Activated naive CD8-positive, alpha-beta T cell treated with anti-CD3 and anti-CD28 coated beads, Interleukin-2, amount 10 ng/mL, durations not matched to agents 7 days and 5 days (primary cell): ENCODE data around the gene TIAM1. TPM values are rescaled to one million over a fixed set of nuclear protein-coding genes. Genes with fewer than 3 reads are reported as not detected.

Source experiments
- ATAC-seq: fragments of 150-1000 bp; cut with Tn5 transposase; one replicate; pipeline ENCODE4 v1.10.0; 2021; ENCODE audit warnings: low read depth, moderate library complexity
- POLR2A ChIA-PET: fragments of 350-600 bp; sonication (Branson Sonifier 250); formaldehyde crosslinking; loops from one replicate; lab custom pipeline; 2021; ENCODE audit warnings: antibody characterized with exemption; lab: Charles Lee
- DNase-seq: peaks from one replicate; pipeline ENCODE4 v3.0.0; 2021
- H3K27ac Mint-ChIP-seq: one replicate; pipeline ENCODE4 v1.8.0; 2022; ENCODE audit warnings: mild to moderate bottlenecking, mixed read lengths
- H3K27me3 Mint-ChIP-seq: one replicate; pipeline ENCODE4 v1.8.0; 2022; ENCODE audit warnings: mild to moderate bottlenecking, moderate library complexity, mixed read lengths
- H3K36me3 Mint-ChIP-seq: one replicate; pipeline ENCODE4 v1.8.0; 2021; ENCODE audit warnings: mild to moderate bottlenecking, mixed read lengths
- H3K4me1 Mint-ChIP-seq: one replicate; pipeline ENCODE4 v1.8.0; 2021; ENCODE audit warnings: mixed read lengths
- H3K4me3 Mint-ChIP-seq: one replicate; pipeline ENCODE4 v1.8.0; 2022; ENCODE audit warnings: mild to moderate bottlenecking, moderate library complexity, mixed read lengths
- H3K9me3 Mint-ChIP-seq: one replicate; pipeline ENCODE4 v1.8.0; 2021; ENCODE audit warnings: mixed read lengths
- total RNA-seq, 2 experiments: library from RNA; stranded (reverse); gene quantifications; one replicate each; pipeline ENCODE4 v1.2.3, GENCODE V29; 2021

Gene TIAM1
- total RNA-seq, 2 experiments from 2014 or later = 21.8 to 23.7 TPM

DNA sequence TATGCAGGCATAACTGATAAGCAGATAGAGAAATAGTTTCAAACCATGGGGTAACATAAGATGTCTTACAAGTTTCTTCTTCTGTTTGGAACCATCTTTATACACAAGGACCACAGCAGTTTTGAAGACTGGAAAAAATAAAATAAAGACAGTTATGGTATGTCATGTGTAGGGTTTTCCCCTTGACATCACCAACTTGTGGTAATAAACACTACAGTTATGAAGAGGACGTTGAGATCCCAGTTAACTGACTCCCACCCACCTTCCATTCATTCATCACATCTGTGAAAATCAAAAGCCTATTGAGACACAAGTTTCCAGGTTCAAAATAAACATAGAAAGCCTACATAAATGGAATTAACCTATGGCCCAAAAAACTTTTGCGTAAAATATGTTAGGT, 213.2 kb downstream of the TIAM1 start:
- POLR2A ChIA-PET = no interaction called here
- no peak overlapping the region for H3K27ac Mint-ChIP-seq
- peaks cover 48% of the 10 kb centered on the region for H3K36me3 Mint-ChIP-seq
- peaks cover 39% of the 10 kb centered on the region for H3K4me1 Mint-ChIP-seq
- no peak overlapping the region for H3K4me3 Mint-ChIP-seq
- H3K9me3 Mint-ChIP-seq = peaks cover 2% of the 10 kb centered on the region
- DNase-seq (no peak), ATAC-seq (no peak)
- peaks cover 20% of the 10 kb centered on the region for H3K27me3 Mint-ChIP-seq

DNA sequence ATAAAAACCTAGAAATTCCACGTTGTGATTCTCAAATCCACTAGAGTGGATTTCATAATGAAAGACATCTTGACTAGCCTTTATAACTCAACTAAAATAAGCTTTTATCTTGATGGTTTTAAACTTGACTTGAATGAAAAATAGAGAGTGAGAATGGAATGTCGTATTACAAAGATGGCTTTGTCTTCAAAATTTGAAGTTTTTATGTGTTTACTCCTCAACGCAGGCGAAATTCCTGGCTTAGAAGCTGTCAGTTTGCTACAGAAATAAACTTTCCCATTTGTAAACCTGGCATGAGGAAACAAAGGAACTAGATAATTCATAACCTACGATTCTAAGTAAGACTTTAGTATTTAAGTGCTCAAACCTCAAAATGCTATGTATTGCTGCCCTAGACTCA, 215.8 kb downstream of the TIAM1 start:
- peaks cover 27% of the 10 kb centered on the region for H3K4me1 Mint-ChIP-seq
- ATAC-seq = no peak

DNA sequence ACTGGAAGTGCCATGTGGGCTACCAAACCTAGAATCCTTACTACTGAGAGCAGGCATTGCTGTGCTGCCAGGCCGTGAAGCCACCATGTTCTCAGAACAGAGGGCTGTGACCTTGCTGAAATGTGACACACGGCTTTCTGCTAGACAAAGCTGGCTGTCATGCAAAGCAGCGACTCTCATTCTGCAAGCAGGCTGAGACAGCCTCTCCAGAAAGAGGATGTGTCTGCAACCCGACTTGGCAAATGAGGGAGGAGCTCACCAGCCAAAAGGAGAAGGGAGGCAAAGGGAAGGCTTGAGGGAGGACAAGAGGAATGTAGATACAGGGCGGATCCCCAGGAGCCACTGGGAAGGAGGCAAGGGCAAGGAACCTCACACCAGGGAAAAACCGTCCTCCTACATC, 220.1 kb downstream of the TIAM1 start:
- POLR2A ChIA-PET = interaction anchor here (1.0 kb wide), 1 partner anchor 9 kb away, joined by 3 read pairs; no protein-coding TSS in a partner anchor
- Mint-ChIP-seq H3K4me1 (no peaks in the 10 kb centered on the region), H3K36me3 (peaks cover 28% of the 10 kb centered on the region), H3K27me3 (no peaks in the 10 kb centered on the region), H3K9me3 (no peaks in the 10 kb centered on the region), H3K4me3 (no peak overlapping the region), H3K27ac (no peak overlapping the region)
- ATAC-seq = no peak
- DNase-seq = no peak

More for the DNA sequence above, 215.8 kb downstream of the TIAM1 start:
- H3K27ac Mint-ChIP-seq = no peak overlapping the region
- H3K27me3 Mint-ChIP-seq = peaks cover 16% of the 10 kb centered on the region
- no peak for DNase-seq
- peaks cover 41% of the 10 kb centered on the region for H3K36me3 Mint-ChIP-seq
- H3K9me3 Mint-ChIP-seq = peaks cover 2% of the 10 kb centered on the region
- POLR2A ChIA-PET = no interaction called here
- H3K4me3 Mint-ChIP-seq = no peak overlapping the region

DNA sequence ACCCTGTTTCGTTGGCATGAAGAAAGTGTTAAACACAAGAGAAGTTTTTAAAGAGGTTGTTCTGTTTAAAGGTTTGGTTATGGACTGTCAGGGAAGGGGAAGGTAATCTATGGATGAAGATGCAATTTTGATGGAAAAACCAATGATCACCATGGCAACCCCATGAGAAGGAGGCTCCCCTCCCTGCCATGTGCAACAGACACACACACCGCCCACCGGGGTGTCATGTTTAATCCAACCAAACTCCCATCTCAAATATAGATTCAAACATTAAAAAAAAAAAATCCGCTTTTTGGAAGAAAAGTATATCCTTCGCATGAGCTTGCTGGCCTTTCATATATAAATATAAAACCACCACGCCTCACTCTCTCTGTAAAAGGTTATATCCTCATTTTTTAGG, 224.9 kb downstream of the TIAM1 start:
- ATAC-seq (no peak), DNase-seq (no peak)
- no peak overlapping the region for H3K27ac Mint-ChIP-seq
- H3K4me3 Mint-ChIP-seq = no peak overlapping the region
- POLR2A ChIA-PET = no interaction called here
- peaks cover 20% of the 10 kb centered on the region for H3K36me3 Mint-ChIP-seq
- no peaks in the 10 kb centered on the region for H3K9me3 Mint-ChIP-seq
- H3K4me1 Mint-ChIP-seq = no peaks in the 10 kb centered on the region
- no peaks in the 10 kb centered on the region for H3K27me3 Mint-ChIP-seq

DNA sequence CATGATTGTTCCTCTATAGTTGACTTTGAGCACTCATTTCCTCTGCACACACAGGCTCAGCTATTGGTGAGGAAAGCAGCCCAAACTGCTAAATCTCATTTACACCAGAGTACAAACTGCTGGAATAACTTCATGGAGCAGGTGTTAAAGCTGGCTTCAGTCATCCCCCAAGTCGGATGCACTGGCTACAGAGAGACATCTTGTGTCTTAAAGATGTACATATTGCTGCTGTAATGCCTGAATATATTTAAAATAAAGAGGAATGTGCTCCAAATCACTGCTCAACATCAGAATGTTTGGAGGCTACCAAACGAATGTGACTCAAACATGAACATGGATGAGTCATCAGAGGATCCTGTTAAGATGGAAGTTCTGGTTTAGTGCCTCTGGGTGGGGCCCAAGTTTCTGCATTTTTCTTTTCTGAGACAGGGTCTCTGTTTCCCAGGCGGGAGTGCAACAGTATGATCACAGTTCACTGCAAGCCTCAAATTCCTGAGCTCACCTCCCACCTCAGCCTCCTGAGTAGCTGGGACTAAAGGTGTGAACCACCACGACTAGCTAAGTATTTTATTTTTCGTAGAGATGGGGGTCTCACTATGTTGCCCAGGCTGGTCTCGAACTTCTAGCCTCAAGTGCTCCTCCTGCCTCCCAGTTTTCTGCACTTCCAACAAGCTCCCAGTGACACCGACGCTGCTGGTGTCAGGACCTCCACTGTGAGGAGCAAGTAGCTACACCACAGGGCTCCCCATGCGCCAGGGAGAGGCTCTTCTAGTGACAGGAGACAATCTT, 226.7 kb downstream of the TIAM1 start:
- POLR2A ChIA-PET = no interaction called here
- no peak overlapping the region for H3K4me3 Mint-ChIP-seq

DNA sequence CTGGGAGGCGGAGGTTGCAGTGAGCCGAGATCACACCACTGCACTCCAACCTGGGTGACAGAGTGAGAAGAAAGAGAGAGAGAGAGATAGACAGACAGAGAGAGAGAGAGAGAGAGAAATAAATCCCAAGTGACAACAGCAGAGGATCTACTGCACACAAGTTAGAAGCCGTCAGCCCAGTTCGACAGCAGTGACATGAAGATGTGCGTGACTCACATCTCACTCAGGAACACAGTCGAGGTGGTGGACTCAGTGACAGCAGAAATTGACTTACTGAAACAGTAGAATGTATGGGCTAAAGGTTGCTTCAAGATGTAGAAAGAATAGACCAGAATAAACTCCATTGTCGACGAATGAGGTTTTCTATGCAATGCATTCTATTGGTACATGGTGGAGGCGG, 228.8 kb downstream of the TIAM1 start:
- POLR2A ChIA-PET = no interaction called here
- no peak overlapping the region for H3K4me3 Mint-ChIP-seq
- DNase-seq = no peak
- no peaks in the 10 kb centered on the region for H3K9me3 Mint-ChIP-seq
- H3K4me1 Mint-ChIP-seq = no peaks in the 10 kb centered on the region
- no peak overlapping the region for H3K27ac Mint-ChIP-seq
- ATAC-seq = no peak
- peaks cover 6% of the 10 kb centered on the region for H3K36me3 Mint-ChIP-seq
- H3K27me3 Mint-ChIP-seq = peaks cover 8% of the 10 kb centered on the region

More for the DNA sequence above, 226.7 kb downstream of the TIAM1 start:
- DNase-seq (no peak), ATAC-seq (no peak)
- peaks cover 12% of the 10 kb centered on the region for H3K36me3 Mint-ChIP-seq
- no peaks in the 10 kb centered on the region for H3K9me3 Mint-ChIP-seq
- H3K4me1 Mint-ChIP-seq = no peaks in the 10 kb centered on the region
- H3K27me3 Mint-ChIP-seq = peaks cover 5% of the 10 kb centered on the region
- no peak overlapping the region for H3K27ac Mint-ChIP-seq

DNA sequence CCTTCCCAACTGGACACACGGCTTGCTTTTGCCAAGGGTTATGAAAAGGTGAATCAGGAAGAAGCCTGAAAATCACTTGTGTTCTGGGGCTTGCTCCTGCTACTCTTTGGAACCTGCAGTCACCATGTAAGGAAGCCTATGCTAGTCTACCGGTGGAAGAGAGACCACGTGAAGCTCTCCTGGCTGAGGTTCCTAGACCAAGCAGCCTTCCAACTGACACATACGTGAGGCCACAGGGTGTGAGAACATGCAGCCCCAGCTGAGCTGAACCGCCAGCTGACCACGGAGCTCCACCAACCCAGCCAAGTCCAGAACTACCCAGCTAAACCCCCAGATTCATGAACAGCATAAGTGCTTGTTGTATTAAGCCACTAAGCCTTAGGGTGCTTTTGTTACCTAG, 233.0 kb downstream of the TIAM1 start:
- H3K4me1 Mint-ChIP-seq = no peaks in the 10 kb centered on the region
- H3K36me3 Mint-ChIP-seq = no peaks in the 10 kb centered on the region
- no peak overlapping the region for H3K4me3 Mint-ChIP-seq
- DNase-seq (no peak), ATAC-seq (no peak)
- H3K27ac Mint-ChIP-seq = no peak overlapping the region
- POLR2A ChIA-PET = interaction anchor here (1.4 kb wide), 1 partner anchor 22 kb away, joined by 3 read pairs; no protein-coding TSS in a partner anchor
- H3K27me3 Mint-ChIP-seq = peaks cover 8% of the 10 kb centered on the region
- no peaks in the 10 kb centered on the region for H3K9me3 Mint-ChIP-seq

DNA sequence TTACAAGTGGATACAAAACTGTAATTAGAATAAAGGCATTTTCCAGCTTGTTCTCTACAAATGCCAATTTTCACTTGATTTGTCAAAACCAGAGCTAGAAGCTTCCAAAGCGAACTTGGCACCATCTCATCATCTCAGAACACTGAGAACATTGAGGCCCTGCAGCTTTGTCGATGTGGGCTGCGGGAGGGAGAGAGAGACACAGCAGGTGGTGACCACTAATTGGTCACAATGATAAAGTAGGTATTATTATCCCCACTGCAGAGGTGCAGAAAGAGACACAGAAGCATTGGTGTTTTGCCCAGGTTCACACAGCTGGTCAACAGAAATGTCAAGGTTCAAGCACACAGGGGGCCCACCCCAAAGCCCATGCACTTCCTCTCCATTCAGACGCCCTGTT, 233.6 kb downstream of the TIAM1 start:
- H3K4me1 Mint-ChIP-seq = no peaks in the 10 kb centered on the region
- H3K4me3 Mint-ChIP-seq = no peak overlapping the region
- no peaks in the 10 kb centered on the region for H3K36me3 Mint-ChIP-seq
- H3K9me3 Mint-ChIP-seq = peaks cover under 1% of the 10 kb centered on the region
- no peak for ATAC-seq
- POLR2A ChIA-PET = interaction anchor here (1.4 kb wide), 1 partner anchor 23 kb away, joined by 3 read pairs; no protein-coding TSS in a partner anchor
- DNase-seq = no peak
- no peak overlapping the region for H3K27ac Mint-ChIP-seq
- peaks cover 8% of the 10 kb centered on the region for H3K27me3 Mint-ChIP-seq

DNA sequence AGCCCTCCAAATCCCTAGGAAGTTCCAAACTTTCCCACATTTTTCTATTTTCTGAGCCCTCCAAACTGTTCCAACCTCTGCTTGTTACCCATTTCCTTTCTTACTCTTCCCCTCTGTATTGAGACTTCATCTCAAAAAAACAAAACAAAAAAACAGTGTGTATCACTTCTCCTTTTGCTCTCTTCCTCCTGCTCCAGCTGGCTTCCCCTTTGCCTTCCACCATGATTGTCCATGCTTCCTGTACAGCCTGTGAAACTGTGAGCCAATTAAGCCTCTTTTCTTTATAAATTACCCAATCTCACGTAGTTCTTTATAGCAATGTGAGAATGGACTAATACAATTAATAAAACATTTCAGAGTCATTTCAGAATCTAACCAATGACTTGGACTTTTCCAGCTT, 236.2 kb downstream of the TIAM1 start:
- POLR2A ChIA-PET = no interaction called here
- no peak overlapping the region for H3K4me3 Mint-ChIP-seq
- no peak for ATAC-seq
- H3K27me3 Mint-ChIP-seq = peaks cover 9% of the 10 kb centered on the region
- no peak overlapping the region for H3K27ac Mint-ChIP-seq
- H3K4me1 Mint-ChIP-seq = peaks cover 10% of the 10 kb centered on the region
- peaks cover 2% of the 10 kb centered on the region for H3K36me3 Mint-ChIP-seq
- peaks cover 7% of the 10 kb centered on the region for H3K9me3 Mint-ChIP-seq
- no peak for DNase-seq

DNA sequence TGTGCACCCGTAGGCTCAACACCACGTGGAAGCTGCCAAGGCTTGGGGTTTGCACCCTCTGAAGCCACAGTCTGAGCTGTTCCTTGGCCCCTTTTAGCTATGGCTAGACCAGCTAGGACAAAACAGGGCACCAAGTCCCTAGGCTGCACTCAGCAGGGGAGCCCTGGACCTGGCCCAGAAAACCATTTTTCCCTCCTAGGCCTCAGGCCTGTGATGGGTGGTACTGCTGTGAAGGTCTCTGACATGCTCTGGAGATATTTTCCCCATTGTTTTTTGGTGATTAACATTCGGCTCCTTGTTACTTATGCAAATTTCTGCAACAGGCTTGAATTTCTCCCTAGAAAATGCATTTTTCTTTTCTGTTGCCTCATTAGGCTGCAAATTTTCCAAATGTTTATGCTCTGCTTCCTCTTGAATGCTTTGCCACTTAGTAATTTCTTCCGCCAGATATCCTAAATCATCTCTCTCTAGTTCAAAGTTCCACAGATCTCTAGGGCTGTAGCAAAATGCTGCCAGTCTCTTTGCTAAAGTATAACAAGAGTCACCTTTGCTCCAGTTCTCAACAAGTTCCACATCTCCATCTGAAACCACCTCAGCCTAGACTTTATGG, 236.8 kb downstream of the TIAM1 start:
- Mint-ChIP-seq H3K27ac (no peak overlapping the region), H3K4me3 (no peak overlapping the region), H3K27me3 (peaks cover 9% of the 10 kb centered on the region), H3K4me1 (peaks cover 10% of the 10 kb centered on the region), H3K36me3 (peaks cover 2% of the 10 kb centered on the region), H3K9me3 (peaks cover 7% of the 10 kb centered on the region)
- no peak for ATAC-seq
- POLR2A ChIA-PET = no interaction called here
- DNase-seq = no peak

DNA sequence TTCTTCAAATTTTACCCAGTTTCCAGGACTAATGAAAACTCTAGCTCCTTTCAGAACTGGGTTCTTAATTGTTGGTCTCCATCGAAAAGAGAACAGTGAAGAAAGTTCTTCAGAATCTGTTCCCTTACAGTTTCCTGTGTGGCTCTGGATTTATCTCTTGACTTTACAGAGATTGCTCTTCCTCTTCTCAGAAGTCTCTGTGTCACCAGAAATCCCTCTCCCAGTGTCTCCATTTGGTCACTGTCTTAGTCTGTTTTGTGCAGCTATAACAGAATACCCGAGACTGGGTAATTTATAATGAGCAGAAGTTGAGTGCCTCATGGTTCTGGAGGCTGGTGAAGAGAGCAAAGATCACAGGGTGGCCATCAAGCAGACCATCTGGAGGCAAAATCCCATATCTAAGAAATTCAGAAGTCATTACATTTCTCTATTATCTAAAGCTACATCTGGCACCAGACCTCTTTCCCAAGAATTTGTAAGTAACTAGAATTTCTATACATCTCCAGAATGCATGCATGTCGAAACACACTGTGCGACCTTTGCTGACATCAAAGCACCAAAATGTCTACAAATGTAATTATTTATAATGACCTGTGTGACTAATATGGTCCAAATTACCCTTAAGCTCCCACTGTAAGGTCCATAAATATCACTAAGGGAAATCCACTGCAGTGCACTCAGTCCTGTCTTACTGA, 240.3 kb downstream of the TIAM1 start:
- Mint-ChIP-seq H3K36me3 (peaks cover 2% of the 10 kb centered on the region), H3K27ac (no peak overlapping the region), H3K4me3 (no peak overlapping the region), H3K9me3 (peaks cover 7% of the 10 kb centered on the region), H3K27me3 (peaks cover 9% of the 10 kb centered on the region), H3K4me1 (peaks cover 14% of the 10 kb centered on the region)
- no peak for ATAC-seq
- POLR2A ChIA-PET = no interaction called here
- DNase-seq = no peak

DNA sequence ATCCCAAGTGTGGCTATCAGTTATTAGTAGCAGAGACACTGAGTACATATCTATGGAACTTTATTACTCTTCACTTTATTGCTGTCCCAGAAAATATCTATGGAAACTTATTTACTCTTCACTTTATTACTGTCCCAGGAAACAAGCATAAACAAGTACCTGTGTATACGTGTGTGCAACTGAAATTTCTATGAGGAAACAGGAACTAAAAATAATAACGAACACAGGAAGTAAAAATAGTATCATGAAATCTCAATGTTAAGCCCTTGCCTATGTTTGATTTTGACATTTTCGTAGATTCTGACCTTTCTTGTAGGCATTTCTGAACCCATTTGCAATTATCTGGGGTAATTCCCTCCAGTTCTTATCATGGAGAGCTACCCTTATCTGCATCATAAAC, 240.9 kb downstream of the TIAM1 start:
- no peak for DNase-seq
- POLR2A ChIA-PET = no interaction called here
- no peak for ATAC-seq
- no peak overlapping the region for H3K4me3 Mint-ChIP-seq
- H3K36me3 Mint-ChIP-seq = peaks cover 2% of the 10 kb centered on the region
- peaks cover 7% of the 10 kb centered on the region for H3K9me3 Mint-ChIP-seq
- peaks cover 18% of the 10 kb centered on the region for H3K4me1 Mint-ChIP-seq
- H3K27ac Mint-ChIP-seq = no peak overlapping the region
- peaks cover 11% of the 10 kb centered on the region for H3K27me3 Mint-ChIP-seq

DNA sequence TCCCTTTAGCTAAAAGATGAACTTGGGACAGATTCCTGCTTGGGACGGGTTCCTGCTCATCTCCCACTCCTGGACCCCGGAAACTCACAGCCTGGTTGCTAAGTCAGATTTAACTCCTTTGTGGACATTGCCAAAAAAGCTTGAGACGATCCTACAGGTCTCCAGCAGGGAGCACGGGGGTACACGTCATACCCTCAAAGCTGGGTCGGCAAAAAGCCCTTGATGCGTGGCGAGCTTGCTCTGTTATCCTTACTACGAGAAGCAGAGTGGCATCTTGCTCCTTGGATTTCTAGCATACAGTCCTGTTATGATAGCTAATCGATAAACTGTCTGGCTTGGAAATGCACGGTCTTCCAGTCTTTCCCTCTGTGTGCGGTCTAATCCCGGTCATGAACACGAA, 244.9 kb downstream of the TIAM1 start:
- Mint-ChIP-seq H3K27ac (no peak overlapping the region), H3K9me3 (peaks cover 4% of the 10 kb centered on the region), H3K4me3 (no peak overlapping the region), H3K27me3 (peaks cover 14% of the 10 kb centered on the region), H3K4me1 (peaks cover 18% of the 10 kb centered on the region), H3K36me3 (no peaks in the 10 kb centered on the region)
- no peak for ATAC-seq
- POLR2A ChIA-PET = no interaction called here
- DNase-seq = no peak
